ENCODE measurements around the gene TMEM17.
"Not testable (repeated sequence)": the region's sequence is repeated elsewhere in the genome, so short reads cannot be mapped to it uniquely, and the experiment has no call there.

GRCh38 chr2:62535521-62535920 lies 29.5 kb upstream of the TMEM17 start:
- TF ChIP-seq, protein P1, sequence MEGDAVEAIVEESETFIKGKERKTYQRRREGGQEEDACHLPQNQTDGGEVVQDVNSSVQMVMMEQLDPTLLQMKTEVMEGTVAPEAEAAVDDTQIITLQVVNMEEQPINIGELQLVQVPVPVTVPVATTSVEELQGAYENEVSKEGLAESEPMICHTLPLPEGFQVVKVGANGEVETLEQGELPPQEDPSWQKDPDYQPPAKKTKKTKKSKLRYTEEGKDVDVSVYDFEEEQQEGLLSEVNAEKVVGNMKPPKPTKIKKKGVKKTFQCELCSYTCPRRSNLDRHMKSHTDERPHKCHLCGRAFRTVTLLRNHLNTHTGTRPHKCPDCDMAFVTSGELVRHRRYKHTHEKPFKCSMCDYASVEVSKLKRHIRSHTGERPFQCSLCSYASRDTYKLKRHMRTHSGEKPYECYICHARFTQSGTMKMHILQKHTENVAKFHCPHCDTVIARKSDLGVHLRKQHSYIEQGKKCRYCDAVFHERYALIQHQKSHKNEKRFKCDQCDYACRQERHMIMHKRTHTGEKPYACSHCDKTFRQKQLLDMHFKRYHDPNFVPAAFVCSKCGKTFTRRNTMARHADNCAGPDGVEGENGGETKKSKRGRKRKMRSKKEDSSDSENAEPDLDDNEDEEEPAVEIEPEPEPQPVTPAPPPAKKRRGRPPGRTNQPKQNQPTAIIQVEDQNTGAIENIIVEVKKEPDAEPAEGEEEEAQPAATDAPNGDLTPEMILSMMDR (IDR thresholded peaks at IDR 0.05; ENCODE audit: insufficient read depth, low read length, poor library complexity, severe bottlenecking) = not testable (repeated sequence)
- not testable (repeated sequence) for TF ChIP-seq EZH2phosphoT487 (conservative IDR thresholded peaks at IDR 0.05; ENCODE audit: low read length)

All from SU-DHL-6 (cell line).